ENCODE measurements around the gene DPYSL3.
"Not testable (repeated sequence)": the region's sequence is repeated elsewhere in the genome, so short reads cannot be mapped to it uniquely, and the experiment has no call there.

Gene DPYSL3

DNA sequence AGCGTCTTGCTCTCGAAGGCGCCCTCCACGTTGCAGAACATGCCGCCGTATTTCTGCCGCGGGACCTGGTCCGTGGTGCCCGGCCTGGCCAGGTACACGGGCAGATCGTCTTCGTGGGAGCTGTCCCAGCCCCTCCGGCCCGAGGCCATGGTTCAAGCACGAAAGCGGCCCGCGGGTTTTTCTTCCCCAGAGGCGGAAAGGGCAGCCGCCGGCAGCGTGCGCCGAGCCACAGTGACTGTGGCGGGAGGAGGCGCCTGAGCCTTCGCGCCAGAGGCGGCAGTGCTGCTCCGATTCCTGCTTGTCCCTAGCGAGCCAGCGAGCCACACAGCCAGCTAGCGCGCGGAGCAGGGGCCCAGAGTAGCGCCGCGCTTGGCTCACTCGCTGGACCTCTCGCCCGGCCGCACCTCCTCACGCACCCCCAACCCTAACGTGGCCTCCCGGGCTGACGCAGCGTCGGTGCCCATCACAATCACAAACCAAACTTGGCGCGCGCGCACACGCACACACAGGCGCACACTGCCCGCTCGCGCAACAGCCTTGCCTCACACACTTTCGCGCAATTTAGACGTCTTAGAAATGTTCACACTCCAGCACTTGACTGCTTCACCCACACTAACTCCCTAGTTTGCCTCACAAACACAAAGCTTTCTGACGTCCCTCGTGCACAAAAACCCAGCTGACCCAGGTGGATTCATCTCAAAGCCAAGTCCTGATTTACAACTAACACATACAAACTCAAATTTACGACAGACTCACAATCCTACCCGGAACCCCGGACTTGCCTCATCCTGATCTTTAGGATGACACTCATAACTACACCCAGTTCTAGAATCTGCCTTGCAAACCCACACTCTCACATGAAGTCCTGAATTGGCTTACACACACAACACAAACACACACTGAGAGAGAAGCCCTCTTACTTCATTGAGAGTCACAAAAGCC is at the start of gene DPYSL3:
DPYSL3 (minus strand) TSS at position 359 of the 942 bp plus-strand sequence; CDS start at position 149, 210 bp downstream.
- no peak for DNase-seq
- peaks cover 4% of the 10 kb centered on the region for H3K4me1 Mint-ChIP-seq
- H3K27ac Mint-ChIP-seq = no peak within 1 kb of the TSS
- peaks cover 1% of the 10 kb centered on the region for H3K9me3 Mint-ChIP-seq
- H3K36me3 Mint-ChIP-seq = no peaks in the 10 kb centered on the region
- CTCF ChIA-PET = no interaction called here
- H3K27me3 Mint-ChIP-seq = peaks cover 28% of the 10 kb centered on the region
- no peak within 1 kb of the TSS for H3K4me3 Mint-ChIP-seq

- H3K4me3 Mint-ChIP-seq = no peak overlapping the region
- no peaks in the 10 kb centered on the region for H3K27me3 Mint-ChIP-seq
- no peaks in the 10 kb centered on the region for H3K4me1 Mint-ChIP-seq
- DNase-seq = no peak
- H3K27ac Mint-ChIP-seq = no peak overlapping the region
- CTCF ChIA-PET = interaction anchor here (0.7 kb wide), 1 partner anchor 378 kb away, joined by 3 read pairs; no protein-coding TSS in a partner anchor
- no peaks in the 10 kb centered on the region for H3K9me3 Mint-ChIP-seq
- H3K36me3 Mint-ChIP-seq = no peaks in the 10 kb centered on the region
Observed at GRCh38 chr5:147558826-147559225, 49.0 kb upstream of the DPYSL3 start.

GRCh38 chr5:147557876-147558745 is 48.2 kb upstream of the DPYSL3 start:
- no peak overlapping the region for H3K4me3 Mint-ChIP-seq
- CTCF ChIA-PET = no interaction called here
- H3K27ac Mint-ChIP-seq = no peak overlapping the region
- no peak for DNase-seq
- H3K4me1 Mint-ChIP-seq = no peaks in the 10 kb centered on the region
- H3K9me3 Mint-ChIP-seq = no peaks in the 10 kb centered on the region
- H3K36me3 Mint-ChIP-seq = no peaks in the 10 kb centered on the region
- no peaks in the 10 kb centered on the region for H3K27me3 Mint-ChIP-seq

DNA sequence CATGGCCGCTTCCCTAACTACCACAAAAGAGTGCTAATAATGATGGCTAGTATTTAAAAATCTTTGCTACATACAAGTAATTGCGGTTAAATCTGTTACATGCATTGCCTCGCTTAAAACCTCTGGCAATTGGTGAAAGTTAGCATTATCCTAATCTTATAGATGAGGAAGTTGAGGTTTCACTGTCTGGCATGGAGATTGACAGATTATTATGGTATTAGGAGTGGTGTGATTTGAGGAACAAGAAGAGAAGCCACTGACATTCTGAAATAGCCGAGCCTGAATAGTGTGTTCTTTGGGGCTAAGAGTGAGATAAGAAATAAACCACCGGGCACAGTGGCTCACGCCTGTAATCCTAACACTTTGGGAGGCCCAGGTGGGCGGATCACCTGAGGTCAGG is 45.3 kb upstream of the DPYSL3 start:
- CTCF ChIA-PET = no interaction called here
- no peaks in the 10 kb centered on the region for H3K36me3 Mint-ChIP-seq

GRCh38 chr5:147554261-147554817 is 44.5 kb upstream of the DPYSL3 start:
- no peak for DNase-seq
- H3K27me3 Mint-ChIP-seq = no peaks in the 10 kb centered on the region
- peaks cover 4% of the 10 kb centered on the region for H3K9me3 Mint-ChIP-seq
- H3K4me3 Mint-ChIP-seq = no peak overlapping the region
- H3K36me3 Mint-ChIP-seq = no peaks in the 10 kb centered on the region
- H3K27ac Mint-ChIP-seq = no peak overlapping the region
- no peaks in the 10 kb centered on the region for H3K4me1 Mint-ChIP-seq
- CTCF ChIA-PET = no interaction called here

More for the DNA sequence above, 45.3 kb upstream of the DPYSL3 start:
- H3K27me3 Mint-ChIP-seq = no peaks in the 10 kb centered on the region
- no peak overlapping the region for H3K4me3 Mint-ChIP-seq
- H3K27ac Mint-ChIP-seq = no peak overlapping the region
- DNase-seq = no peak
- no peaks in the 10 kb centered on the region for H3K4me1 Mint-ChIP-seq
- H3K9me3 Mint-ChIP-seq = peaks cover 2% of the 10 kb centered on the region

GRCh38 chr5:147553817-147554216 is 43.9 kb upstream of the DPYSL3 start:
- H3K36me3 Mint-ChIP-seq, H3K4me1 Mint-ChIP-seq, H3K9me3 Mint-ChIP-seq, H3K27ac Mint-ChIP-seq, H3K4me3 Mint-ChIP-seq, CTCF ChIA-PET, H3K27me3 Mint-ChIP-seq, DNase-seq: not testable (repeated sequence)

GRCh38 chr5:147552897-147553296 is 43.0 kb upstream of the DPYSL3 start:
- Mint-ChIP-seq H3K36me3 (no peaks in the 10 kb centered on the region), H3K9me3 (peaks cover 4% of the 10 kb centered on the region), H3K4me3 (no peak overlapping the region), H3K27ac (no peak overlapping the region), H3K27me3 (no peaks in the 10 kb centered on the region), H3K4me1 (no peaks in the 10 kb centered on the region)
- CTCF ChIA-PET = no interaction called here
- DNase-seq = no peak

GRCh38 chr5:147551677-147552076 is 41.8 kb upstream of the DPYSL3 start:
- DNase-seq = no peak
- H3K4me3 Mint-ChIP-seq = no peak overlapping the region
- no peaks in the 10 kb centered on the region for H3K27me3 Mint-ChIP-seq
- no peaks in the 10 kb centered on the region for H3K4me1 Mint-ChIP-seq
- H3K27ac Mint-ChIP-seq = no peak overlapping the region
- CTCF ChIA-PET = no interaction called here
- no peaks in the 10 kb centered on the region for H3K36me3 Mint-ChIP-seq
- peaks cover 4% of the 10 kb centered on the region for H3K9me3 Mint-ChIP-seq

GRCh38 chr5:147547730-147548129 is 37.9 kb upstream of the DPYSL3 start:
- DNase-seq = no peak
- CTCF ChIA-PET = no interaction called here
- Mint-ChIP-seq H3K9me3 (peaks cover 4% of the 10 kb centered on the region), H3K4me3 (no peak overlapping the region), H3K27me3 (no peaks in the 10 kb centered on the region), H3K27ac (no peak overlapping the region), H3K36me3 (no peaks in the 10 kb centered on the region), H3K4me1 (no peaks in the 10 kb centered on the region)

GRCh38 chr5:147544556-147544955 is 34.7 kb upstream of the DPYSL3 start:
- H3K36me3 Mint-ChIP-seq = no peaks in the 10 kb centered on the region
- H3K4me1 Mint-ChIP-seq = no peaks in the 10 kb centered on the region
- H3K27ac Mint-ChIP-seq = no peak overlapping the region
- no peaks in the 10 kb centered on the region for H3K9me3 Mint-ChIP-seq
- no peak for DNase-seq
- no peaks in the 10 kb centered on the region for H3K27me3 Mint-ChIP-seq
- CTCF ChIA-PET = no interaction called here
- no peak overlapping the region for H3K4me3 Mint-ChIP-seq

- Mint-ChIP-seq H3K36me3 (no peaks in the 10 kb centered on the region), H3K27me3 (no peaks in the 10 kb centered on the region), H3K27ac (no peak overlapping the region), H3K4me3 (no peak overlapping the region), H3K9me3 (peaks cover 4% of the 10 kb centered on the region), H3K4me1 (no peaks in the 10 kb centered on the region)
- CTCF ChIA-PET = interaction anchor here (0.9 to 1.3 kb wide), 2 partner anchors 10 to 21 kb away, joined by 3 to 4 read pairs; no protein-coding TSS in a partner anchor
- DNase-seq = no peak
Observed at GRCh38 chr5:147539053-147539452, 29.2 kb upstream of the DPYSL3 start.

DNA sequence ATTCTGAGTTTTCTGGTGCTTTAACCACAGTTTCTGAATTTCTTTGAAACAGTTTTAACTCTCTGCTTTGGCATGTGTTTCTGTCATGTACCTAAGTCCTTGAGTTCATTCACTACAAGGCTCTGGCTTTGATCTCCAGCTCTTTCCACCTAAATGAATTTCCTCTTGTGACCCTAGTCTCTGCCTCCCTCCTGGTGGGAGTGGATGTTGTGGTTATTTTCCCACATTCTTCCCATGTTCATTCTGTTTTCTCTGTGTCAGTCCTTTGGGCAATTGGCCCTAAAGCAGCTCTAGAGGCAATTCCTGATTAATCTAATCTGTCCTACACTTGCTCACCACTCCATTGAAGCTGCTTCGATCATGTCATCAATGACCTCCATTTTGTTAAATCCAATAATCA is 28.4 kb upstream of the DPYSL3 start:
- H3K36me3 Mint-ChIP-seq = no peaks in the 10 kb centered on the region
- peaks cover 4% of the 10 kb centered on the region for H3K9me3 Mint-ChIP-seq
- no peak overlapping the region for H3K27ac Mint-ChIP-seq
- no peaks in the 10 kb centered on the region for H3K4me1 Mint-ChIP-seq
- no peak overlapping the region for H3K4me3 Mint-ChIP-seq
- CTCF ChIA-PET = interaction anchor here (1.3 kb wide), 1 partner anchor 9 kb away, joined by 4 read pairs; no protein-coding TSS in a partner anchor
- no peak for DNase-seq
- H3K27me3 Mint-ChIP-seq = no peaks in the 10 kb centered on the region

GRCh38 chr5:147534172-147534951 is 24.5 kb upstream of the DPYSL3 start:
- H3K9me3 Mint-ChIP-seq = peaks cover 4% of the 10 kb centered on the region
- no peak for DNase-seq
- H3K4me1 Mint-ChIP-seq = no peaks in the 10 kb centered on the region
- no peak overlapping the region for H3K4me3 Mint-ChIP-seq
- H3K27me3 Mint-ChIP-seq = no peaks in the 10 kb centered on the region
- CTCF ChIA-PET = no interaction called here
- no peak overlapping the region for H3K27ac Mint-ChIP-seq
- no peaks in the 10 kb centered on the region for H3K36me3 Mint-ChIP-seq

GRCh38 chr5:147532156-147532555 is 22.3 kb upstream of the DPYSL3 start:
- no peaks in the 10 kb centered on the region for H3K27me3 Mint-ChIP-seq
- no peak overlapping the region for H3K27ac Mint-ChIP-seq
- H3K4me3 Mint-ChIP-seq = no peak overlapping the region
- peaks cover 3% of the 10 kb centered on the region for H3K9me3 Mint-ChIP-seq
- H3K36me3 Mint-ChIP-seq = no peaks in the 10 kb centered on the region
- no peak for DNase-seq
- H3K4me1 Mint-ChIP-seq = no peaks in the 10 kb centered on the region
- CTCF ChIA-PET = no interaction called here

Data from activated naive CD4-positive, alpha-beta T cell treated with anti-CD3 and anti-CD28 coated beads, Interleukin-2, amount 10 ng/mL, durations not matched to agents 7 days and 5 days (primary cell).